SK-N-SH (cell line): ENCODE measurements around the gene CYSLTR2. TPM values are rescaled to one million over a fixed set of nuclear protein-coding genes. Genes with fewer than 3 reads are reported as not detected.

Experiments
- CTCF ChIA-PET: fragments of 300-600, 350-600 bp; formaldehyde crosslinking; extraction: SDS; loops from one replicate; lab custom pipeline; 2021; lab: Yijun Ruan, JAX
- POLR2A ChIA-PET: fragments of 350-600 bp; sonication (Branson Sonifier 250); formaldehyde crosslinking; extraction: SDS; loops from one replicate; lab custom pipeline; 2020; ENCODE audit warnings: antibody characterized with exemption, inconsistent platforms; lab: Yijun Ruan, JAX
- DNase-seq: peaks from one replicate; pipeline ENCODE4 v3.0.0; 2012
- H2AFZ ChIP-seq: fragments of 200-600 bp; sonication (generic); 2 replicates; pipeline ENCODE4 v1.8.1; 2016; ENCODE audit warnings: antibody characterized with exemption, mild to moderate bottlenecking, low read depth
- H3F3A ChIP-seq: fragments of 200-600 bp; sonication (generic); replicated peaks from 2 replicates; pipeline ENCODE3; 2016; ENCODE audit warnings: antibody characterized with exemption, mild to moderate bottlenecking; ENCODE audit not compliant: insufficient read depth
- H3K27ac ChIP-seq, 2 experiments: fragments of 200-500 bp in 1 of 2; fragments of 200-600 bp in 1 of 2; sonication (Bioruptor generic) in 1 of 2; sonication (generic), shearing (Covaris generic) in 1 of 2; 2 replicates each; pipeline versions ENCODE4 v1.5.1 to v1.6.1; 2014 to 2016; ENCODE audit warnings: low read depth in 2 of 2, inconsistent platforms in 1 of 2, low read length in 1 of 2, mild to moderate bottlenecking in 1 of 2, mixed read lengths in 1 of 2
- H3K27me3 ChIP-seq: fragments of 200-600 bp; sonication (generic), shearing (Covaris generic); 2 replicates; pipeline ENCODE4 v1.6.1; 2016; ENCODE audit warnings: mixed run types; ENCODE audit not compliant: insufficient read depth
- H3K36me3 ChIP-seq, 2 experiments: fragments of 200-500 bp in 1 of 2; fragments of 200-600 bp in 1 of 2; sonication (Bioruptor generic) in 1 of 2; sonication (generic) in 1 of 2; replicated peaks in 1 of 2; 2 replicates each; pipeline versions ENCODE3 to v1.5.1; 2014 to 2016; ENCODE audit warnings: low read length in 1 of 2, mild to moderate bottlenecking in 1 of 2; ENCODE audit not compliant: insufficient read depth in 2 of 2, control insufficient read depth in 1 of 2
- H3K4me1 ChIP-seq, 2 experiments: fragments of 200-500 bp in 1 of 2; fragments of 200-600 bp in 1 of 2; sonication (Bioruptor generic) in 1 of 2; sonication (generic), shearing (Covaris generic) in 1 of 2; 2 replicates each; pipeline versions ENCODE4 v1.5.1 to v1.6.1; 2014 to 2016; ENCODE audit warnings: low read depth in 1 of 2, low read length in 1 of 2, mixed run types in 1 of 2; ENCODE audit not compliant: insufficient read depth in 2 of 2, control insufficient read depth in 1 of 2
- H3K4me2 ChIP-seq: fragments of 200-600 bp; sonication (generic), shearing (Covaris generic); 2 replicates; pipeline ENCODE4 v1.6.1; 2017; ENCODE audit warnings: mixed run types
- H3K4me3 ChIP-seq, 2 experiments: fragments of 200-500 bp in 1 of 2; fragments of 200-600 bp in 1 of 2; sonication (Bioruptor generic) in 1 of 2; sonication (generic), shearing (Covaris generic) in 1 of 2; 2 replicates each; pipeline versions ENCODE4 v1.5.1 to v1.8.1; 2014 to 2016; ENCODE audit warnings: low read depth in 2 of 2, inconsistent platforms in 1 of 2, low read length in 1 of 2, mild to moderate bottlenecking in 1 of 2, mixed read lengths in 1 of 2, moderate library complexity in 1 of 2
- H3K79me2 ChIP-seq: fragments of 200-600 bp; sonication (generic); 2 replicates; pipeline ENCODE4 v1.8.1; 2017; ENCODE audit warnings: mild to moderate bottlenecking; ENCODE audit not compliant: insufficient read depth
- H3K9ac ChIP-seq: fragments of 200-600 bp; sonication (generic); 2 replicates; pipeline ENCODE4 v1.6.1; 2017; ENCODE audit warnings: mixed run types
- H3K9me2 ChIP-seq: fragments of 200-600 bp; sonication (generic); 2 replicates; pipeline ENCODE4 v1.6.1; 2017; ENCODE audit warnings: mixed run types
- H3K9me3 ChIP-seq: fragments of 200-600 bp; sonication (generic); 2 replicates; pipeline ENCODE4 v1.6.1; 2017; ENCODE audit warnings: mixed run types, mild to moderate bottlenecking, moderate library complexity
- H4K20me1 ChIP-seq: fragments of 200-600 bp; sonication (generic); 2 replicates; pipeline ENCODE4 v1.6.1; 2017; ENCODE audit warnings: mild to moderate bottlenecking, mixed run types; ENCODE audit not compliant: insufficient read depth
- CHD2 ChIP-seq: fragments of 150-350 bp; IDR thresholded peaks from 2 replicates; pipeline ENCODE4 v1.6.1; 2018; ENCODE audit warnings: low read length; ENCODE audit not compliant: partially characterized antibody
- EP300 ChIP-seq, 2 experiments: IDR thresholded peaks; 2 replicates each; pipeline versions ENCODE4 v1.4.0 to v1.6.1; 2012; ENCODE audit warnings: borderline replicate concordance in 1 of 2, low read depth in 1 of 2, low read length in 1 of 2
- FOSL2 ChIP-seq: IDR thresholded peaks from 2 replicates; pipeline ENCODE4 v1.4.0; 2012; ENCODE audit warnings: low read depth, mild to moderate bottlenecking, moderate library complexity, borderline replicate concordance
- MEF2A ChIP-seq: IDR thresholded peaks from 2 replicates; pipeline ENCODE4 v1.4.0; 2012; ENCODE audit warnings: low read depth, borderline replicate concordance
- MXI1 ChIP-seq: IDR thresholded peaks from 2 replicates; pipeline ENCODE4 v1.6.1; 2012; ENCODE audit warnings: mild to moderate bottlenecking, low read depth, low read length, improper control_type of control experiment
- NFIC ChIP-seq: IDR thresholded peaks from 2 replicates; pipeline ENCODE4 v1.4.0; 2012; ENCODE audit warnings: borderline replicate concordance
- POLR2AphosphoS5 ChIP-seq: IDR thresholded peaks from 2 replicates; pipeline ENCODE4 v1.6.1; 2012; ENCODE audit warnings: low read depth, low read length
- RCOR1 ChIP-seq: fragments of 150-350 bp; IDR thresholded peaks from 2 replicates; pipeline ENCODE4 v1.6.1; 2017; ENCODE audit warnings: antibody characterized with exemption, low read length
- RFX5 ChIP-seq: IDR thresholded peaks from 2 replicates; pipeline ENCODE4 v1.6.1; 2012; ENCODE audit warnings: mild to moderate bottlenecking, improper control_type of control experiment, low read length
- SMC3 ChIP-seq: IDR thresholded peaks from 2 replicates; pipeline ENCODE4 v1.6.1; 2012; ENCODE audit warnings: low read depth, low read length, improper control_type of control experiment
- TCF12 ChIP-seq: IDR thresholded peaks from 2 replicates; pipeline ENCODE4 v1.4.0; 2012
- USF2 ChIP-seq: fragments of 150-350 bp; IDR thresholded peaks from 2 replicates; pipeline ENCODE4 v1.6.1; 2017; ENCODE audit warnings: antibody characterized with exemption, low read length, low read depth, borderline replicate concordance
- YY1 ChIP-seq: IDR thresholded peaks from 2 replicates; pipeline ENCODE4 v1.4.0; 2012; ENCODE audit warnings: low read depth, mild to moderate bottlenecking
- WGBS: methylation state at CpG from one replicate; pipeline ENCODE4 v1.1.6; 2017; ENCODE audit warnings: low lambda C conversion rate; 5-methylcytosine and 5-hydroxymethylcytosine counted together
- polyA plus RNA-seq, 3 experiments: library from polyadenylated mRNA; depleted of rRNA; stranded (reverse); fragments of >200 nt; gene quantifications; 2 replicates each; pipeline ENCODE4 v1.2.3, GENCODE V29; 2012
- TF ChIP-seq, protein P1 (sequence below): IDR thresholded peaks from 2 replicates; pipeline ENCODE4 v1.6.1; 2012; ENCODE audit warnings: mild to moderate bottlenecking, low read depth, low read length, moderate library complexity
- TF ChIP-seq, protein P2 (sequence below): fragments of 150-350 bp; IDR thresholded peaks from 2 replicates; pipeline ENCODE4 v1.6.1; 2016; ENCODE audit warnings: mild to moderate bottlenecking, low read depth, low read length

Gene CYSLTR2
- polyA plus RNA-seq, 1 of the 3 experiments (the other 2 are of a cell fraction) = 0.12 TPM

- Histone ChIP-seq H3K4me3 (no peak overlapping the region), H3K36me3 (no peaks in the 10 kb centered on the region), H4K20me1 (no peaks in the 10 kb centered on the region), H3K79me2 (no peaks in the 10 kb centered on the region), H3K9me2 (no peaks in the 10 kb centered on the region), H2AFZ (no peak overlapping the region), H3K27ac (no peak overlapping the region), H3K9me3 (no peaks in the 10 kb centered on the region), H3K4me2 (no peak overlapping the region), H3K27me3 (no peaks in the 10 kb centered on the region), H3F3A (no peaks in the 10 kb centered on the region), H3K9ac (no peak overlapping the region)
- DNase-seq = no peak
- WGBS = 65% methylated on average over 2 of the region's 2 CpGs
- no peak for TF ChIP-seq CHD2
- TF ChIP-seq NFIC = no peak
- TF ChIP-seq, protein P1, sequence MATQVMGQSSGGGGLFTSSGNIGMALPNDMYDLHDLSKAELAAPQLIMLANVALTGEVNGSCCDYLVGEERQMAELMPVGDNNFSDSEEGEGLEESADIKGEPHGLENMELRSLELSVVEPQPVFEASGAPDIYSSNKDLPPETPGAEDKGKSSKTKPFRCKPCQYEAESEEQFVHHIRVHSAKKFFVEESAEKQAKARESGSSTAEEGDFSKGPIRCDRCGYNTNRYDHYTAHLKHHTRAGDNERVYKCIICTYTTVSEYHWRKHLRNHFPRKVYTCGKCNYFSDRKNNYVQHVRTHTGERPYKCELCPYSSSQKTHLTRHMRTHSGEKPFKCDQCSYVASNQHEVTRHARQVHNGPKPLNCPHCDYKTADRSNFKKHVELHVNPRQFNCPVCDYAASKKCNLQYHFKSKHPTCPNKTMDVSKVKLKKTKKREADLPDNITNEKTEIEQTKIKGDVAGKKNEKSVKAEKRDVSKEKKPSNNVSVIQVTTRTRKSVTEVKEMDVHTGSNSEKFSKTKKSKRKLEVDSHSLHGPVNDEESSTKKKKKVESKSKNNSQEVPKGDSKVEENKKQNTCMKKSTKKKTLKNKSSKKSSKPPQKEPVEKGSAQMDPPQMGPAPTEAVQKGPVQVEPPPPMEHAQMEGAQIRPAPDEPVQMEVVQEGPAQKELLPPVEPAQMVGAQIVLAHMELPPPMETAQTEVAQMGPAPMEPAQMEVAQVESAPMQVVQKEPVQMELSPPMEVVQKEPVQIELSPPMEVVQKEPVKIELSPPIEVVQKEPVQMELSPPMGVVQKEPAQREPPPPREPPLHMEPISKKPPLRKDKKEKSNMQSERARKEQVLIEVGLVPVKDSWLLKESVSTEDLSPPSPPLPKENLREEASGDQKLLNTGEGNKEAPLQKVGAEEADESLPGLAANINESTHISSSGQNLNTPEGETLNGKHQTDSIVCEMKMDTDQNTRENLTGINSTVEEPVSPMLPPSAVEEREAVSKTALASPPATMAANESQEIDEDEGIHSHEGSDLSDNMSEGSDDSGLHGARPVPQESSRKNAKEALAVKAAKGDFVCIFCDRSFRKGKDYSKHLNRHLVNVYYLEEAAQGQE = no peak
- no peak for TF ChIP-seq POLR2AphosphoS5
- no peak for TF ChIP-seq FOSL2
- TF ChIP-seq RFX5 = no peak
- TF ChIP-seq EP300 (IDR thresholded peaks at IDR 0.05; ENCODE audit: borderline replicate concordance in 1 of 2, low read depth in 1 of 2, low read length in 1 of 2) = no peak
- no peak for TF ChIP-seq MXI1
- TF ChIP-seq SMC3 = no peak
- no peak for TF ChIP-seq YY1
- TF ChIP-seq MEF2A = no peak
- TF ChIP-seq USF2 = no peak
- TF ChIP-seq, all 33 proteins: peak for 0
- peaks cover 0 to 3% of the 10 kb centered on the region in 2 experiments; a peak in 1 of 4 replicates for H3K4me1 ChIP-seq
- POLR2A ChIA-PET = no interaction called here
- CTCF ChIA-PET = interaction anchor here (1.3 to 1.4 kb wide), 2 partner anchors 67 to 122 kb away, joined by 3 to 4 read pairs; no protein-coding TSS in a partner anchor
Observed at GRCh38 chr13:48647625-48648024, 6.1 kb upstream of the CYSLTR2 start.

DNA sequence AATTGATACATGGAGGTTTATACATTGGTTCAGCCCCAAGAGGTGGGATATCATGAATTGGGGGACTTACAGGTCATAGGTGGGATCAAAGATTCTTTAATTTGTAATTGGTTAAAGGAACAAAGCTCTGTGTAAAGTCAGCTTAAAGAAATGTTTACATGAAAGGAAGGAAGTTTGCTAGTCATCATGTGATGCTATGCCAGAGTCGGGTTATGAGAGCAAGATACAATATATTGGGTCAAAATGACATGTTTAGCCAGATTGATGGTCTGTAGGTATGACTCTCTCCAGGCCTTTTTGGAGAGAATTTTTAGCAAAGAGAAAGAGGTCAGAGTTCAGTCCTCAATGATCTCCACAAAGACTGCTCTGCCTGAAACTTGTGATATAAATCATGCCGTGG is 5.3 kb upstream of the CYSLTR2 start:
- Histone ChIP-seq H3K27me3 (no peaks in the 10 kb centered on the region), H3F3A (no peaks in the 10 kb centered on the region), H3K27ac (no peak overlapping the region), H3K4me2 (no peak overlapping the region), H2AFZ (no peak overlapping the region), H3K4me1 (peaks cover 0 to 3% of the 10 kb centered on the region in 2 experiments; a peak in 1 of 4 replicates), H3K4me3 (no peak overlapping the region), H3K9me2 (no peaks in the 10 kb centered on the region), H3K9ac (no peak overlapping the region), H3K36me3 (no peaks in the 10 kb centered on the region), H4K20me1 (no peaks in the 10 kb centered on the region), H3K9me3 (no peaks in the 10 kb centered on the region), H3K79me2 (no peaks in the 10 kb centered on the region)
- CTCF ChIA-PET = interaction anchor here (1.4 kb wide), 1 partner anchor 121 kb away, joined by 3 read pairs; no protein-coding TSS in a partner anchor
- TF ChIP-seq NFIC (no peak), YY1 (no peak), TCF12 (no peak), RCOR1 (no peak)
- TF ChIP-seq, protein P2, sequence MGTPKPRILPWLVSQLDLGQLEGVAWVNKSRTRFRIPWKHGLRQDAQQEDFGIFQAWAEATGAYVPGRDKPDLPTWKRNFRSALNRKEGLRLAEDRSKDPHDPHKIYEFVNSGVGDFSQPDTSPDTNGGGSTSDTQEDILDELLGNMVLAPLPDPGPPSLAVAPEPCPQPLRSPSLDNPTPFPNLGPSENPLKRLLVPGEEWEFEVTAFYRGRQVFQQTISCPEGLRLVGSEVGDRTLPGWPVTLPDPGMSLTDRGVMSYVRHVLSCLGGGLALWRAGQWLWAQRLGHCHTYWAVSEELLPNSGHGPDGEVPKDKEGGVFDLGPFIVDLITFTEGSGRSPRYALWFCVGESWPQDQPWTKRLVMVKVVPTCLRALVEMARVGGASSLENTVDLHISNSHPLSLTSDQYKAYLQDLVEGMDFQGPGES = no peak
- DNase-seq = no peak
- 63% methylated on average over 2 of the region's 2 CpGs for WGBS
- POLR2A ChIA-PET = no interaction called here
